SK-N-SH treated with all-trans-retinoic acid at 6 μM for 48 hours (cell line): ENCODE measurements around the gene PHYKPL.

Experiments
- ATAC-seq: fragments of 200-7000 bp; cut with Tn5 transposase; 3 replicates; pipeline ENCODE4 v1.9.1; 2020; ENCODE audit warnings: mild to moderate bottlenecking, moderate library complexity
- ARNTL ChIP-seq: fragments of 450-650 bp; formaldehyde crosslinking; IDR thresholded peaks from 2 replicates; pipeline ENCODE4 v1.5.0; 2020; ENCODE audit warnings: low read depth, mild to moderate bottlenecking, moderate library complexity, borderline replicate concordance
- BACH2 ChIP-seq: fragments of 250-450 bp; sonication (Bioruptor Pico); IDR thresholded peaks from 2 replicates; pipeline ENCODE4 v1.9.0; 2021; ENCODE audit warnings: mild to moderate bottlenecking, borderline replicate concordance
- CREB5 ChIP-seq: fragments of 250-450 bp; sonication (Bioruptor Pico); IDR thresholded peaks from 2 replicates; pipeline ENCODE4 v1.5.1; 2020; ENCODE audit warnings: low read depth, mild to moderate bottlenecking, moderate library complexity
- CSDC2 ChIP-seq: fragments of 250-450 bp; sonication (Bioruptor Pico); IDR thresholded peaks from 2 replicates; pipeline ENCODE4 v1.5.0; 2020; ENCODE audit warnings: mild to moderate bottlenecking, moderate library complexity
- CSRNP3 ChIP-seq: fragments of 250-450 bp; sonication (Bioruptor Pico); IDR thresholded peaks from 2 replicates; pipeline ENCODE4 v1.5.1; 2021; ENCODE audit warnings: mild to moderate bottlenecking, moderate library complexity
- ESRRG ChIP-seq: fragments of 250-450 bp; sonication (Bioruptor Pico); IDR thresholded peaks from 2 replicates; pipeline ENCODE4 v1.6.1; 2021; ENCODE audit warnings: mild to moderate bottlenecking
- GLIS3 ChIP-seq: fragments of 250-450 bp; sonication (Bioruptor Pico); IDR thresholded peaks from 2 replicates; pipeline ENCODE4 v1.5.0; 2020; ENCODE audit warnings: mild to moderate bottlenecking, moderate library complexity
- ISL1 ChIP-seq: fragments of 250-450 bp; sonication (Bioruptor Pico); IDR thresholded peaks from 2 replicates; pipeline ENCODE4 v2.1.2; 2022; ENCODE audit warnings: mild to moderate bottlenecking, moderate library complexity
- OSR1 ChIP-seq: fragments of 250-450 bp; sonication (Bioruptor Pico); IDR thresholded peaks from 2 replicates; pipeline ENCODE4 v1.8.0; 2022; ENCODE audit warnings: moderate library complexity, mild to moderate bottlenecking, inconsistent platforms
- PATZ1 ChIP-seq: fragments of 250-450 bp; sonication (Bioruptor Pico); IDR thresholded peaks from 2 replicates; pipeline ENCODE4 v1.8.0; 2020; ENCODE audit warnings: mild to moderate bottlenecking, moderate library complexity, borderline replicate concordance
- POU6F1 ChIP-seq: fragments of 250-450 bp; sonication (Bioruptor Pico); IDR thresholded peaks from 2 replicates; pipeline ENCODE4 v1.8.0; 2021; ENCODE audit warnings: low read depth, mild to moderate bottlenecking, moderate library complexity, borderline replicate concordance
- PPARA ChIP-seq: fragments of 250-450 bp; sonication (Bioruptor Pico); IDR thresholded peaks from 2 replicates; pipeline ENCODE4 v1.5.0; 2020; ENCODE audit warnings: mild to moderate bottlenecking, borderline replicate concordance
- SNAI2 ChIP-seq: fragments of 250-450 bp; sonication (Bioruptor Pico); IDR thresholded peaks from 2 replicates; pipeline ENCODE4 v1.5.0; 2020; ENCODE audit warnings: mild to moderate bottlenecking, moderate library complexity
- TCF4 ChIP-seq: fragments of 250-450 bp; sonication (Bioruptor Pico); IDR thresholded peaks from 2 replicates; pipeline ENCODE4 v1.8.0; 2021; ENCODE audit warnings: mild to moderate bottlenecking, moderate library complexity, borderline replicate concordance
- TSHZ2 ChIP-seq: fragments of 250-450 bp; sonication (Bioruptor Pico); IDR thresholded peaks from 2 replicates; pipeline ENCODE4 v1.5.0; 2020; ENCODE audit warnings: mild to moderate bottlenecking, moderate library complexity
- ZFP3 ChIP-seq: fragments of 250-450 bp; sonication (Bioruptor Pico); IDR thresholded peaks from 2 replicates; pipeline ENCODE4 v1.5.0; 2020; ENCODE audit warnings: mild to moderate bottlenecking, moderate library complexity
- ZFP30 ChIP-seq: fragments of 450-650 bp; formaldehyde crosslinking; IDR thresholded peaks from 2 replicates; pipeline ENCODE4 v1.5.0; 2022; ENCODE audit warnings: mild to moderate bottlenecking, moderate library complexity
- ZNF565 ChIP-seq: fragments of 450-650 bp; formaldehyde crosslinking; conservative IDR thresholded peaks from 2 replicates; pipeline ENCODE4 v1.5.0; 2020; ENCODE audit warnings: low read depth, mild to moderate bottlenecking, moderate library complexity
- ZNF70 ChIP-seq: fragments of 450-650 bp; formaldehyde crosslinking; IDR thresholded peaks from 2 replicates; pipeline ENCODE4 v1.5.0; 2020; ENCODE audit warnings: mild to moderate bottlenecking, moderate library complexity
- ZNF8 ChIP-seq: fragments of 450-650 bp; formaldehyde crosslinking; IDR thresholded peaks from 2 replicates; pipeline ENCODE4 v1.5.0; 2020; ENCODE audit warnings: mild to moderate bottlenecking, moderate library complexity

The PHYKPL gene

GRCh38 chr5:178242416-178242815 is 9.8 kb upstream of the PHYKPL start:
- no peak for ATAC-seq
- no peak for TF ChIP-seq ESRRG (CRISPR knock-in tag)
- TF ChIP-seq PATZ1 (CRISPR knock-in tag), result no peak
- no peak for TF ChIP-seq ZNF8 (CRISPR knock-in tag)
- no peak for TF ChIP-seq ZFP30 (CRISPR knock-in tag)
- no peak for TF ChIP-seq TSHZ2
- TF ChIP-seq ARNTL, result no peak
- no peak for TF ChIP-seq ZFP3 (CRISPR knock-in tag)

- no peak for ATAC-seq
- TF ChIP-seq ZNF70, result no peak
- no peak for TF ChIP-seq ISL1 (CRISPR knock-in tag)
- TF ChIP-seq CREB5 (CRISPR knock-in tag), result no peak
- TF ChIP-seq SNAI2, result no peak
- TF ChIP-seq ZFP3 (CRISPR knock-in tag), result no peak
- TF ChIP-seq PPARA (CRISPR knock-in tag), result no peak
- no peak for TF ChIP-seq ZNF565 (CRISPR knock-in tag)
- no peak for TF ChIP-seq GLIS3 (CRISPR knock-in tag)
- no peak for TF ChIP-seq ARNTL
Measured at GRCh38 chr5:178241688-178242231, 9.2 kb upstream of the PHYKPL start.

GRCh38 chr5:178241231-178241663 is 8.6 kb upstream of the PHYKPL start:
- ATAC-seq, result no peak
- no peak for TF ChIP-seq TCF4 (CRISPR knock-in tag)
- no peak for TF ChIP-seq ESRRG (CRISPR knock-in tag)
- no peak for TF ChIP-seq POU6F1 (CRISPR knock-in tag)
- TF ChIP-seq CSDC2 (CRISPR knock-in tag), result no peak
- TF ChIP-seq CSRNP3 (CRISPR knock-in tag), result no peak
- no peak for TF ChIP-seq ZNF8 (CRISPR knock-in tag)
- no peak for TF ChIP-seq BACH2 (CRISPR knock-in tag)
- TF ChIP-seq PATZ1 (CRISPR knock-in tag), result no peak
- TF ChIP-seq OSR1 (CRISPR knock-in tag), result no peak
